Activated naive CD8-positive, alpha-beta T cell treated with anti-CD3 and anti-CD28 coated beads, Interleukin-2, amount 50 U/mL, for 24 hours (primary cell): ENCODE data around the gene EGLN1.
"Not testable (repeated sequence)": the region's sequence is repeated elsewhere in the genome, so short reads cannot be mapped to it uniquely, and the experiment has no call there.

Experiments
- ATAC-seq: fragments of 150-1000 bp; cut with Tn5 transposase; one replicate; pipeline ENCODE4 v1.10.0; 2021
- DNase-seq: peaks from one replicate; pipeline ENCODE4 v3.0.0; 2021
- H3K27ac Mint-ChIP-seq: one replicate; pipeline ENCODE4 v1.8.0; 2021; ENCODE audit warnings: mild to moderate bottlenecking, mixed read lengths
- H3K27me3 Mint-ChIP-seq: one replicate; pipeline ENCODE4 v1.8.0; 2021; ENCODE audit warnings: mixed read lengths
- H3K36me3 Mint-ChIP-seq: one replicate; pipeline ENCODE4 v1.8.0; 2021; ENCODE audit warnings: low read depth, mixed read lengths
- H3K4me1 Mint-ChIP-seq: one replicate; pipeline ENCODE4 v1.8.0; 2021; ENCODE audit warnings: mixed read lengths
- H3K4me3 Mint-ChIP-seq: one replicate; pipeline ENCODE4 v1.8.0; 2021; ENCODE audit warnings: mild to moderate bottlenecking, moderate library complexity, mixed read lengths
- H3K9me3 Mint-ChIP-seq: one replicate; pipeline ENCODE4 v1.8.0; 2021; ENCODE audit warnings: mixed read lengths

The EGLN1 gene

DNA sequence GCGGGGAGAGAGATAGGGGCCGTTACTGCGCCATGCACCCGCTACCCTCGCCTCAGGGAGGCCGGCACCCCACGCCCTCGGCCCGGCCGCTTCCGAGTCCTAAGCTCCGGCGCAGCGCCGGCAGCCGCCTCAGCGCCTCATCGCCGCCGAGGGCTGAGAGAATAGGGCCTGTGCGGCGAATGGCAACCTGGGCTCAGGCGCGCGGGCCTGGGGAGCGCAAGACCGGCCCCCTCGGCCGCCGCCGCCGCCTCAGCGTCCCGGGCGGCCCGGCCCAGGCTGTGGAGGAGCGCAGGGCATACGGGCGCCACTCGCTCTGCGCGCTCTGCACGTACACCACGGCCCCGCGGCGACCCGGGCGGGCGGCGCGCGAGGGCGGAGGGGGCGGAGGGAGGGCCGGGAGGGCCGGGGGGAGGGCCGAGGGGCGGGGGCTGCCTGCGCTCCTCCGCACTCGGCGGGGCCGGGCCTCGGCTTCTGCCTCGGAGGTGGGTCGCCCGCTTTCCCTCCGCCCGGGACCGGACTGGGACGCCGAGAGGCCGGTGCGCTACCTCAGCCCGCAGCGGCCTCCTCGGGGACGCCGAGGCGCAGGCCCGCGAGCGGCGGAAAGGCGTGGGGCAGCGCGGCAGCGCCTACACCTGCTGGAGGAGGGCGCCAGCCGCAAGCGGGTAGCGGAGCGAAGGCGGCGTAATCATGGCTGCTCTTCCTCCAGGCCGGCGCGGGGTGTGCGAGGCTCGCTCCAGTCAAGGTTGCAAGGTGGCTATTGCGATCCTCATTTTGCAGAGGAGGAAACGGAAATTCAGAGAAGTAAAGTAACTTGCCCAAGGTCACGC is at the start of gene EGLN1:
Gene EGLN1, minus strand, starts transcription at position 317 of the 827 bp plus-strand sequence. CDS start 399 bp downstream, outside the sequence.
- ATAC-seq = peak; percentile 83
- Mint-ChIP-seq H3K27ac (peak within 1 kb of the TSS; percentile 88), H3K36me3 (peaks cover 23% of the 10 kb centered on the region), H3K4me3 (peak within 1 kb of the TSS; percentile 98), H3K4me1 (peaks cover 40% of the 10 kb centered on the region), H3K27me3 (peaks cover 8% of the 10 kb centered on the region), H3K9me3 (no peaks in the 10 kb centered on the region)
- DNase-seq = peak; percentile 83

GRCh38 chr1:231471500-231471899 is 49.4 kb upstream of the EGLN1 start:
- H3K36me3 Mint-ChIP-seq, DNase-seq, H3K9me3 Mint-ChIP-seq, ATAC-seq, H3K4me1 Mint-ChIP-seq, H3K4me3 Mint-ChIP-seq, H3K27ac Mint-ChIP-seq: not testable (repeated sequence)
- H3K27me3 Mint-ChIP-seq = peaks cover 41% of the 10 kb centered on the region

DNA sequence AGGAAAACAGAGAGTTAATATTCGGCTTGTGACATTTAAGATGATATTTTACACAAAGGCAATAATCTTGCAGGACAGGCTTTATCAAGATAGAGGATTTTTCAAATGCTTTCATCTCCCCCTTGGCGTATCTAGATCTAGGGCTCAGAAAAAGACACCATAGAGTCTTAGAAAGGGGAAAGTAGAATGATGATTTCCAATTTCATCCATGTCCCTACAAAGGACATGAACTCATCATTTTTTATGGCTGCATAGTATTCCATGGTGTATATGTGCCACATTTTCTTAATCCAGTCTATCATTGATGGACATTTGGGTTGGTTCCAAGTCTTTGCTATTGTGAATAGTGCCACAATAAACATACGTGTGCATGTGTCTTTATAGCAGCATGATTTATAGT is 48.9 kb upstream of the EGLN1 start:
- H3K9me3 Mint-ChIP-seq, H3K4me1 Mint-ChIP-seq, H3K36me3 Mint-ChIP-seq, H3K27ac Mint-ChIP-seq, DNase-seq, ATAC-seq, H3K4me3 Mint-ChIP-seq: not testable (repeated sequence)
- peaks cover 45% of the 10 kb centered on the region for H3K27me3 Mint-ChIP-seq

GRCh38 chr1:231467986-231468385 is 45.9 kb upstream of the EGLN1 start:
- Mint-ChIP-seq H3K27me3 (peaks cover 56% of the 10 kb centered on the region), H3K9me3 (peaks cover 25% of the 10 kb centered on the region), H3K27ac (no peak overlapping the region), H3K36me3 (peaks cover 5% of the 10 kb centered on the region), H3K4me3 (no peak overlapping the region), H3K4me1 (peaks cover 16% of the 10 kb centered on the region)
- no peak for DNase-seq
- ATAC-seq = no peak

DNA sequence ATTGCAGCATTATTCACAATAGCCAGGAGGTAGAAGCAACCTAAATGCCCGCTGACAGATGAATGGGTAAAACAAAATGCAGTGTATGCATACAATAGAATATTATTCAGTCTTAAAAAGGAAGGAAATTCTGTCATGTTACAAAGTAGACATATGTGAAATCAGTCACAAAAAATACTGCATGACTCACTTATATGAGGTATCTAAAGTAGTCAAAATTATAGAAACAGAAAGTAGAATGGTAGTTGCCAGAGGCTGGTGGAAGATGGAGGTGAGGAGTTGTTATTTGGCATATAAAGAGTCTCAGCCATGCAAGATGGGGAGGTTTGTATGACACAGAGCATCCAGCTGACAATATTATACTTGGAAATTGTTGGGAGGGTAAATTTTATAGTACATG is 43.0 kb upstream of the EGLN1 start:
- DNase-seq (no peak), ATAC-seq (peak; percentile 70)
- Mint-ChIP-seq H3K4me1 (peaks cover 25% of the 10 kb centered on the region), H3K36me3 (peaks cover 9% of the 10 kb centered on the region), H3K9me3 (peaks cover 35% of the 10 kb centered on the region), H3K27me3 (peaks cover 75% of the 10 kb centered on the region), H3K27ac (no peak overlapping the region), H3K4me3 (no peak overlapping the region)

DNA sequence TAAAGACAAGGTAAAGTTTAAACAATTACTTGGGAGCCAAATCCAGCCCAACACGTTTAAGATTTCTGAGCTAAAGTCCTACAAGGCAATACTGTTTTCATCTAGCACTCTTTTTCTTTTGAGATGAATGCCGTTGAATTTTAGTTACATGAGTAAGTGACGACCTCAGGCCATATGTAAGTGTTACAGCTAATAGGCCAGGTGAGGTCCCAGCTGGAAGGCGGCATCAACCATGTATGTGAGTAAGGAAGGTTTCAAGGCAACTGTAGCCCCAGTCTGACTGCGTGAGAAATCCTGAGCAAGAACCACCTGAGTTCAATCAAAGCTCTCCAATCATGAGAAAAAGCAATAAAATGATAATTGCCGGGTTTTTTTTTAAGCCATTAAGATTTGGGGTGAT is 41.5 kb upstream of the EGLN1 start:
- ATAC-seq (no peak), DNase-seq (no peak)
- Mint-ChIP-seq H3K36me3 (peaks cover 9% of the 10 kb centered on the region), H3K4me1 (peaks cover 28% of the 10 kb centered on the region), H3K27me3 (peaks cover 77% of the 10 kb centered on the region), H3K4me3 (no peak overlapping the region), H3K9me3 (peaks cover 35% of the 10 kb centered on the region), H3K27ac (no peak overlapping the region)

DNA sequence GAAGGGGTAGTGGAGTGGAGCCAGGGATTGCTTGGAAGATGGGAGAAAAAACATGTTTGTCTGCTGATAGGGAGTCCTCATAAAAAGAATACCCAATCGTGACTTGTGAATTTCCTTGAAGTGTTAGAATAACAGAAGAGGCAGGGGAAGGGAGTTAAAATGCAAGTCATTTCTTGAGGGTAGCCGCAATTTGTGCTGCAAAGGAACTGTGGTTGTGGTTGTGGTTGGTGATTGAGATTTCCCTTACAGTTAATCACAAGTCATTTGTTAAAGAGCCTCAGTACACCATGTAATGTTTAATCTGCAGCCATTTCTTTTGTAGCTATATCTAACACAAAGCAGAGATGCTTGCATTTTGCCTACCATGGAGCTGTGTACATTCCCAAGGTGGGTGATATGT is 38.5 kb upstream of the EGLN1 start:
- Mint-ChIP-seq H3K27me3 (peaks cover 78% of the 10 kb centered on the region), H3K9me3 (peaks cover 36% of the 10 kb centered on the region), H3K36me3 (peaks cover 11% of the 10 kb centered on the region), H3K4me1 (peaks cover 28% of the 10 kb centered on the region), H3K4me3 (peak overlapping the region; percentile 61), H3K27ac (peak overlapping the region; percentile 91)
- ATAC-seq (peak; percentile 91), DNase-seq (peak; percentile 53)

- DNase-seq, H3K27ac Mint-ChIP-seq, ATAC-seq, H3K4me3 Mint-ChIP-seq: not testable (repeated sequence)
- H3K4me1 Mint-ChIP-seq = peaks cover 18% of the 10 kb centered on the region
- H3K36me3 Mint-ChIP-seq = peaks cover 11% of the 10 kb centered on the region
- peaks cover 27% of the 10 kb centered on the region for H3K9me3 Mint-ChIP-seq
- H3K27me3 Mint-ChIP-seq = peaks cover 77% of the 10 kb centered on the region
These were observed 37.4 kb upstream of the EGLN1 start for GRCh38 chr1:231459438-231459837.

- Mint-ChIP-seq H3K9me3 (peaks cover 19% of the 10 kb centered on the region), H3K27me3 (peaks cover 67% of the 10 kb centered on the region), H3K4me1 (peaks cover 13% of the 10 kb centered on the region)
- H3K4me3 Mint-ChIP-seq, ATAC-seq, H3K36me3 Mint-ChIP-seq, DNase-seq, H3K27ac Mint-ChIP-seq: not testable (repeated sequence)
These were observed 35.9 kb upstream of the EGLN1 start for GRCh38 chr1:231457956-231458355.

DNA sequence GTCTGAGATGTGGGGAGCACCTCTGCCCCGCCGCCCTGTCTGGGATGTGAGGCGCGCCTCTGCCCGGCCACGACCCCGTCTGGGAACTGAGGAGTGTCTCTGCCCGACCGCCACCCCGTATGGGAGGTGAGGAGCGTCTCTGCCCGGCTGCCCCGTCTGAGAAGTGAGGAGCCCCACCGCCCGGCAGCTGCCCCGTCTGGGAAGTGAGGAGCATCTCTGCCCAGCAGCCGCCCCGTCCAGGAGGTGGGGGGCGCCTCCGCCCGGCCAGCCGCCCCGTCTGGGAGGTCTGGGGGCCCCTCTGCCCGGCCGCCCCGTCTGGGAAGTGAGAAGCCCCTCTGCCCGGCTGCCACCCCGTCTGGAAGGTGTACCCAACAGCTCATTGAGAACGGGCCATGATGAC is 32.0 kb upstream of the EGLN1 start:
- peaks cover 64% of the 10 kb centered on the region for H3K27me3 Mint-ChIP-seq
- not testable (repeated sequence) for DNase-seq, H3K4me1 Mint-ChIP-seq, H3K4me3 Mint-ChIP-seq, H3K27ac Mint-ChIP-seq, H3K36me3 Mint-ChIP-seq, ATAC-seq
- peaks cover 11% of the 10 kb centered on the region for H3K9me3 Mint-ChIP-seq

GRCh38 chr1:231446138-231446537 is 24.1 kb upstream of the EGLN1 start:
- peaks cover 13% of the 10 kb centered on the region for H3K9me3 Mint-ChIP-seq
- no peak overlapping the region for H3K27ac Mint-ChIP-seq
- no peaks in the 10 kb centered on the region for H3K36me3 Mint-ChIP-seq
- no peaks in the 10 kb centered on the region for H3K4me1 Mint-ChIP-seq
- ATAC-seq (no peak), DNase-seq (no peak)
- peaks cover 57% of the 10 kb centered on the region for H3K27me3 Mint-ChIP-seq
- H3K4me3 Mint-ChIP-seq = no peak overlapping the region

DNA sequence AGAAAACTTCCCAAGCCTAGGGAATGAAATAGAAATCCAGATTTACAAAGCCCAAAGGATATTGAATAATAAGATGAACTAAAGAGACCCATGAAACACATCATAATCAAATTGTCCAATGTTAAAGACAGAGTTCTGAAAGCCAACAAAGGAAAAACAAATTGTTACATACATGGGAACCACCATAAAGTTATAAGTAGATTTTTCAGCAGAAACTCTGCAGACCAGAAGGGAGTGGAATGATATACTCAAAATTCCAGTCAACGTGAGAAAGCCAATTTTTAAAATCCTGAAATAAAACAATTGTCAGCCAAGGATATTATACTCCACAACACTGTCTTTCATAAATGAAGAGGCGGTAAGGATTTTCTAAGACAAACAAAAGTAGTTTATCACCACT is 22.0 kb upstream of the EGLN1 start:
- no peak for ATAC-seq
- no peaks in the 10 kb centered on the region for H3K4me1 Mint-ChIP-seq

GRCh38 chr1:231443363-231443762 is 21.3 kb upstream of the EGLN1 start:
- DNase-seq (no peak), ATAC-seq (no peak)
- no peaks in the 10 kb centered on the region for H3K36me3 Mint-ChIP-seq
- peaks cover 45% of the 10 kb centered on the region for H3K27me3 Mint-ChIP-seq
- H3K27ac Mint-ChIP-seq = no peak overlapping the region
- H3K4me1 Mint-ChIP-seq = no peaks in the 10 kb centered on the region
- H3K4me3 Mint-ChIP-seq = no peak overlapping the region
- peaks cover 13% of the 10 kb centered on the region for H3K9me3 Mint-ChIP-seq

More for the DNA sequence above, 22.0 kb upstream of the EGLN1 start:
- no peak for DNase-seq
- peaks cover 48% of the 10 kb centered on the region for H3K27me3 Mint-ChIP-seq
- no peaks in the 10 kb centered on the region for H3K36me3 Mint-ChIP-seq
- H3K9me3 Mint-ChIP-seq = peaks cover 13% of the 10 kb centered on the region
- no peak overlapping the region for H3K27ac Mint-ChIP-seq
- no peak overlapping the region for H3K4me3 Mint-ChIP-seq

- H3K4me1 Mint-ChIP-seq = no peaks in the 10 kb centered on the region
- peaks cover 45% of the 10 kb centered on the region for H3K27me3 Mint-ChIP-seq
- ATAC-seq = no peak
- no peaks in the 10 kb centered on the region for H3K36me3 Mint-ChIP-seq
- H3K4me3 Mint-ChIP-seq = no peak overlapping the region
- peaks cover 13% of the 10 kb centered on the region for H3K9me3 Mint-ChIP-seq
- H3K27ac Mint-ChIP-seq = no peak overlapping the region
- no peak for DNase-seq
These were observed 20.6 kb upstream of the EGLN1 start for GRCh38 chr1:231442735-231443134.

DNA sequence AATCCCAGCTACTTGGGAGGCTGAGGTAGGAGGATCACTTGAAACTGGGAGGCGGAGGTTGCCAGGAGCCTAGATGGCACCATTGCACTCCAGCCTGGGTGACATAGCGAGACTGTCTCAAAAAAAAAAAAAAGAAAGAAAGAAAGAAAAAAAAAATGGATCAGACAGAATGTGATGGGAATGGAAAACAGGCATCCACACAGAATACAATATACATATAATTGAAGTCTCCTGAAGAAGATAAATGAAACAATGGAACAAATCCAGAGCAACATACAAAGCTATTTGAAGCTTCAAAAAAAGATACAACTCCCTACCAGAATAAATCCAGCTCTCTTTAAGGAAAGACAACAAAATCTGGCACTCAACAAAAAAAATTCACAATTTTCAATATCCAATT is 10.9 kb upstream of the EGLN1 start:
- Mint-ChIP-seq H3K4me3 (no peak overlapping the region), H3K4me1 (no peaks in the 10 kb centered on the region), H3K36me3 (no peaks in the 10 kb centered on the region), H3K27me3 (peaks cover 27% of the 10 kb centered on the region), H3K9me3 (no peaks in the 10 kb centered on the region), H3K27ac (no peak overlapping the region)
- ATAC-seq (no peak), DNase-seq (no peak)
